ENCODE measurements around the gene DTNA. TPM values are rescaled to one million over a fixed set of nuclear protein-coding genes. Genes with fewer than 3 reads are reported as not detected.

DTNA gene
- total and polyA plus RNA-seq, 12 donors = 6.3 to 43.9 (median 22.3) TPM

DNA sequence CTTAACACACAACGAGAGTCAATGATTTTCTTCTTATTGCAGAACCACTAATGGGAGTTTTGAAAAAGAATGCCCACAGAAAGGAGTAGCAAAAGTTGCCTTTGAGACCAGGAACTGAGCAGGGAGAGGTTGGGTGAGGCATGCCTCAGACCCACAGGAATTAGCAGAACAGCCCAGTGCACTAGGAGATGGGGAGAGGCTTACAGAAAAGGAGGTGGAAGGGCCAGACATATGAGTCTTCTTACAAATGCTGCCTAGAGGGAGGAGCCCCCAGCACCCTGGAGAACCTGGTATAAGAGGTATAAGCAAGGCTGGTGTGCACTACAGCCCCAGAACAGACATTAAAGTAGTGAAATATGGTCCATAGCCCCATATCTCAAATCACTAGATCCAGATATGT, 162.0 kb downstream of the DTNA start:
- 78 to 95% (median 86%) methylated on average over 1 of the region's 1 CpG for WGBS, 4 donors
- Histone ChIP-seq H3K9me3 (replicated peaks in 1 of 3) (no peaks in the 10 kb centered on the region), H3K36me3 (replicated peaks in 1 of 2) (no peaks in the 10 kb centered on the region), H3K4me1 (replicated peaks in 1 of 2) (no peaks in the 10 kb centered on the region), H3K27ac (no peak overlapping the region), H3K4me3 (no peak overlapping the region), H3K27me3 (no peaks in the 10 kb centered on the region)
- intact Hi-C loops (cut with DNase I) = no loop called here
- no peak for DNase-seq
- no peak for TF ChIP-seq POLR2A (IDR thresholded peaks at IDR 0.05)
- TF ChIP-seq, protein P1, sequence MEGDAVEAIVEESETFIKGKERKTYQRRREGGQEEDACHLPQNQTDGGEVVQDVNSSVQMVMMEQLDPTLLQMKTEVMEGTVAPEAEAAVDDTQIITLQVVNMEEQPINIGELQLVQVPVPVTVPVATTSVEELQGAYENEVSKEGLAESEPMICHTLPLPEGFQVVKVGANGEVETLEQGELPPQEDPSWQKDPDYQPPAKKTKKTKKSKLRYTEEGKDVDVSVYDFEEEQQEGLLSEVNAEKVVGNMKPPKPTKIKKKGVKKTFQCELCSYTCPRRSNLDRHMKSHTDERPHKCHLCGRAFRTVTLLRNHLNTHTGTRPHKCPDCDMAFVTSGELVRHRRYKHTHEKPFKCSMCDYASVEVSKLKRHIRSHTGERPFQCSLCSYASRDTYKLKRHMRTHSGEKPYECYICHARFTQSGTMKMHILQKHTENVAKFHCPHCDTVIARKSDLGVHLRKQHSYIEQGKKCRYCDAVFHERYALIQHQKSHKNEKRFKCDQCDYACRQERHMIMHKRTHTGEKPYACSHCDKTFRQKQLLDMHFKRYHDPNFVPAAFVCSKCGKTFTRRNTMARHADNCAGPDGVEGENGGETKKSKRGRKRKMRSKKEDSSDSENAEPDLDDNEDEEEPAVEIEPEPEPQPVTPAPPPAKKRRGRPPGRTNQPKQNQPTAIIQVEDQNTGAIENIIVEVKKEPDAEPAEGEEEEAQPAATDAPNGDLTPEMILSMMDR (IDR thresholded peaks at IDR 0.05) = no peak

DNA sequence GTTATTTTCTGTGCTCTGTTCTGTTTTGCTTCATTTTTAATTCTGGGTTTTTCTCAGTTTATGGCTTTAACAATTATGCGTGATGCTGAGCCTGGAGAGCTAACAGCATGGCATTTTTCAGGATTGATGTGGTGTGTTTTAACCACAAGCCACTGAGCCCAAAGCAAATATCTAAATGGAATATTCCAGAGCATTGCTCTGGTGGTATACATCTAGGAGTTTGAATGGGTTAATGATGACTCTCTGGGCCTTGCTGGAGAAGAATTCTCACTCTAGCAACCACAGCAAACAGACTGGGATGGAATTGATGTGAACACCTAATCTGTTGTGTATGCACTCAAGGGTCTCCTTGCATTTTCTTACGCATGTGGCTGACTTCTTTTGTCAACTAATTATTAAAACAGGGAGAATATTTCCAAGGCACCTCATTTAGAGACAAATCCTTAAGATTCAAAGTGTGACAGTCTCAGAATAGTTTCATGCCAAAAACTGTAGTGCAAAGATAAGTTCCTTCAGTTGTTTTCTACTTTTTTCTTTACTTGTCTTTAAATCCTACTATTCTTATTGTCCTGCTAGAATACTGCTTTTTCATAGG, 164.0 kb downstream of the DTNA start:
- intact Hi-C loops (cut with DNase I) = no loop called here
- H3K9me3 ChIP-seq (replicated peaks in 1 of 3) = no peaks in the 10 kb centered on the region
- H3K4me1 ChIP-seq (replicated peaks in 1 of 2) = no peaks in the 10 kb centered on the region
- no peak overlapping the region for H3K4me3 ChIP-seq
- no peak for TF ChIP-seq POLR2A (IDR thresholded peaks at IDR 0.05)
- TF ChIP-seq, protein P1 (IDR thresholded peaks at IDR 0.05) = no peak
- H3K27ac ChIP-seq = no peak overlapping the region
- no peaks in the 10 kb centered on the region for H3K36me3 ChIP-seq (replicated peaks in 1 of 2)
- WGBS, 4 donors = 90 to 99% (median 92%) methylated on average over 2 of the region's 2 CpGs
- DNase-seq = no peak
- H3K27me3 ChIP-seq = no peaks in the 10 kb centered on the region

DNA sequence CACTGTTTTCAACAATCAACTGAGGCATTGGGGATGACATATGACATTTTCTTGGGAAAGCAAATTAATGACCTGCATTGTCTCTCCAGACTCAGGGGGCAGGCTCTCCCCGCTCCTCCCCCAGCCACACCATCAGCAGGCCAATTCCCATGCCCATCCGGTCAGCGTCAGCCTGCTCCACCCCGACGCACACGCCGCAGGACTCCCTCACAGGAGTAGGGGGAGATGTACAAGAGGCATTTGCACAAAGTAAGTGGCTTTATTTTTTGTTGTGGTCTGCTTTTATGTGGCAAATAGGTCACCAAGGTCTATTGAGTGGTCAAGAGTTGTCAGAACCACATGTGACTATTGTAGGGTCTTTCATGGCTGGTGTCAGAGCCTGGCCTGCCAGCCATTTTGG, 165.1 kb downstream of the DTNA start:
- no peaks in the 10 kb centered on the region for H3K9me3 ChIP-seq (replicated peaks in 1 of 3)
- no peaks in the 10 kb centered on the region for H3K27me3 ChIP-seq
- DNase-seq = no peak
- 97 to 99% (median 97%) methylated on average over 6 to 7 of the region's 7 CpGs for WGBS, 4 donors
- intact Hi-C loops (cut with DNase I) = no loop called here
- TF ChIP-seq, protein P1 (IDR thresholded peaks at IDR 0.05) = no peak
- TF ChIP-seq POLR2A (IDR thresholded peaks at IDR 0.05) = no peak
- H3K4me1 ChIP-seq (replicated peaks in 1 of 2) = no peaks in the 10 kb centered on the region
- H3K36me3 ChIP-seq (replicated peaks in 1 of 2) = no peaks in the 10 kb centered on the region
- H3K4me3 ChIP-seq = no peak overlapping the region
- H3K27ac ChIP-seq = no peak overlapping the region

DNA sequence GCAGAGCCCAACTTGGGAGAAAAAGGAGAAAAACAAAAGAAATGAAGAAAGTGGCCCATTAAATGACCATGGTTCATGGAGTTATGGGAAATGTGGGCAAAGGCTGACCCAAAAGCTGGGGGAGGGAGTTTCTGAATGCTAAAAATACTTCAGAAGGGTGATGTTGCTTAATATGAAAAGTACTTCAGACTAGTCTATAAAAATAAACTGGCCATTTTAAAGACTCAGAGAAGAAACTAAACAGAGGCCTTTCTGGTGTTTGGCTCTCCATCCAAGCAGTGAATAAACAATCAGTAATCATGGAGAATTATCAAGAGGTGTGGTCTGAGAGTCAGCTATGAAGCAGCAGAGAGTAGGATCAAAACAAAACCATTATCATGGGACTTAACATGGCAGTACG, 170.3 kb downstream of the DTNA start:
- Histone ChIP-seq H3K27ac (no peak overlapping the region), H3K4me3 (no peak overlapping the region), H3K9me3 (replicated peaks in 1 of 3) (no peaks in the 10 kb centered on the region), H3K27me3 (no peaks in the 10 kb centered on the region), H3K4me1 (replicated peaks in 1 of 2) (no peaks in the 10 kb centered on the region), H3K36me3 (replicated peaks in 1 of 2) (no peaks in the 10 kb centered on the region)
- DNase-seq = no peak
- 86 to 89% (median 89%) methylated on average over 1 of the region's 1 CpG for WGBS, 4 donors
- intact Hi-C loops (cut with DNase I) = no loop called here
- no peak for TF ChIP-seq POLR2A (IDR thresholded peaks at IDR 0.05)
- TF ChIP-seq, protein P1 (IDR thresholded peaks at IDR 0.05) = no peak

Measured in adrenal gland (tissue), 12 donors.